Right lobe of liver (tissue), 4 donors: ENCODE results near the gene RSAD1.

Source experiments
- CTCF ChIP-seq, 4 donors: fragments of 200-600 bp in 3 of 4; fragments of 450-650 bp in 1 of 4; IDR thresholded peaks; one replicate each; pipeline versions ENCODE4 v1.5.1 to v1.8.0; 2016 to 2022; ENCODE audit warnings: antibody characterized with exemption in 4 of 4, mild to moderate bottlenecking in 2 of 4
- POLR2A ChIP-seq: fragments of 450-650 bp; IDR thresholded peaks from one replicate; pipeline ENCODE4 v1.6.1; 2017; ENCODE audit warnings: antibody characterized with exemption, mild to moderate bottlenecking
- donor health status: DM: no; HTN: no; CAD: no.
- donor health status: DM: no; HTN: no; CAD: no.
- donor health status: DM: no; HTN: yes; CAD: no.

GRCh38 chr17:50473901-50474300, 4.8 kb upstream of the RSAD1 start:
- TF ChIP-seq CTCF (IDR thresholded peaks at IDR 0.05) (no peak), POLR2A (no peak)
